A549 (cell line): ENCODE results near the gene ARL1.

ENCODE experiments used
- BHLHE40 ChIP-seq: IDR thresholded peaks from 2 replicates; pipeline ENCODE4 v1.6.1; 2012; ENCODE audit warnings: low read depth, low read length, inconsistent platforms
- CEBPB ChIP-seq, 2 experiments: fragments of >200 bp in 1 of 2; sonication (Bioruptor Twin) in 1 of 2; formaldehyde crosslinking in 1 of 2; IDR thresholded peaks; 2 replicates each; pipeline ENCODE4 v1.6.1; 2012 to 2016
- CTCF ChIP-seq: fragments of >200 bp; sonication (Bioruptor Twin); formaldehyde crosslinking; IDR thresholded peaks from 3 replicates; pipeline ENCODE4 v1.5.1; 2016
- EP300 ChIP-seq, 2 experiments: fragments of >200 bp; sonication (Bioruptor Twin); formaldehyde crosslinking; IDR thresholded peaks; 2 replicates in 1 of 2; 3 replicates in 1 of 2; pipeline ENCODE4 v1.6.1; 2016 to 2017
- GATA3 ChIP-seq: IDR thresholded peaks from 2 replicates; pipeline ENCODE4 v1.6.1; 2012; ENCODE audit warnings: borderline replicate concordance
- MYC ChIP-seq: IDR thresholded peaks from 2 replicates; pipeline ENCODE4 v1.6.1; 2012; ENCODE audit warnings: mild to moderate bottlenecking, inconsistent platforms, low read length, improper control_type of control experiment, borderline replicate concordance
- NR3C1 ChIP-seq: fragments of >200 bp; sonication (Bioruptor Twin); formaldehyde crosslinking; IDR thresholded peaks from 3 replicates; pipeline ENCODE4 v1.6.1; 2017
- POLR2A ChIP-seq: IDR thresholded peaks from 2 replicates; pipeline ENCODE4 v1.6.1; 2012; ENCODE audit warnings: mild to moderate bottlenecking, low read length
- POLR2AphosphoS2 ChIP-seq: conservative IDR thresholded peaks from 2 replicates; pipeline ENCODE4 v1.6.1; 2012; ENCODE audit warnings: low read length, improper control_type of control experiment, inconsistent platforms
- RAD21 ChIP-seq, 2 experiments: fragments of >200 bp in 1 of 2; sonication (Bioruptor Twin) in 1 of 2; formaldehyde crosslinking in 1 of 2; IDR thresholded peaks in 1 of 2; conservative IDR thresholded peaks in 1 of 2; 2 replicates in 1 of 2; 3 replicates in 1 of 2; pipeline ENCODE4 v1.6.1; 2012 to 2018; ENCODE audit warnings: inconsistent platforms in 1 of 2
- USF2 ChIP-seq: fragments of 450-650 bp; IDR thresholded peaks from 2 replicates; pipeline ENCODE4 v1.6.1; 2014; ENCODE audit warnings: antibody characterized with exemption

DNA sequence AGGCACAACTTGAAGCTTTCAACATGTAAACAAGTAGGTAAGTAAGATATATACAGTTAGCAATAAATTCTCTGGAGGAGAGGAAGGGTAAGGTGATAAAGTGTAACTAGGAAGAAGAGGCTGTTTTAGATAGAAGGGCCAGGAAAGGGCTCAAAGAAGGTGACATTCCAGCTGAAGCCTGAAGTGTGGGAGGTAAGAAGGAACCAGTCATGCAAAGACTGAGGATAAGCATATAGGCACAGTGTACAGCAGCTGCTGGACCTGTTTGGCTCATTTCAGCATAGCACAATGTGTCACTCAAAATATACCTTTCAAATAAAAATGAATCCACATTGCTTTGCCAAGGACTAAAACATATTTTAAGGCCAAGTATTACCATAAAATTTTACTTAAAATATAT, 28.6 kb upstream of the ARL1 start:
- TF ChIP-seq CTCF (no peak), POLR2A (no peak), CEBPB (IDR thresholded peaks at IDR 0.05) (no peak), RAD21 (conservative IDR thresholded peaks at IDR 0.05 in 1 of 2, IDR thresholded peaks at IDR 0.05 in 1 of 2) (no peak), USF2 (no peak), MYC (no peak), NR3C1 (no peak), EP300 (IDR thresholded peaks at IDR 0.05) (no peak), POLR2AphosphoS2 (no peak), BHLHE40 (no peak), GATA3 (no peak)
